GM18858 (cell line): ENCODE measurements around the gene CYTH1.

Experiments
- ATAC-seq: cut with Tn5 transposase; IDR thresholded peaks from one replicate; pipeline ENCODE4 v1.9.1; 2021; ENCODE audit not compliant: unreplicated experiment

The CYTH1 gene

DNA sequence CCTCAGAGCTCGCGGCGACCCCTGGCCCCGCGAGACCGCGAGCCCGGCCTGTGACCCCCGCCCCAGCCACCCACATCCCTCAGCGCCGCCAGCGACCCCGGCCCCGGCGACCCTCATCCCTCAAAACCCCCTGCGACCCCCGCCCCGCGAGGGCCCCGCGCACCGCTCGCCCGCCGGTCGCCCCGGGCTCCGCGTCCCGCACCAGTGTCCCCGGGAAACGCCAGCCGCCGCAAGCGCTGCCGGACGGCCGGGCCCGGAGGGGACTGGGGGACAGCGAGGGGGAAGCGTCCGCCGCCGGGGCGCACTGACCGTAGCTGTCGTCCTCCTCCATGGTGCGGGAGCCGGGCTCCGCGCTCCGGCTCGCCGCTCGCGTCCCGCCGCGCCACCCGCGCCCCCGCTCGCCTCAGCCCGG lies at the start of gene CYTH1:
TSS of gene CYTH1 (minus strand) at position 381 of the 412 bp plus-strand sequence. CDS start at position 331, 50 bp downstream.
- ATAC-seq: no peak

- ATAC-seq: no peak
These were observed 47.4 kb upstream of the CYTH1 start for GRCh38 chr17:78829477-78829876.

- no peak for ATAC-seq
These were observed 46.6 kb upstream of the CYTH1 start for GRCh38 chr17:78828470-78829185.

DNA sequence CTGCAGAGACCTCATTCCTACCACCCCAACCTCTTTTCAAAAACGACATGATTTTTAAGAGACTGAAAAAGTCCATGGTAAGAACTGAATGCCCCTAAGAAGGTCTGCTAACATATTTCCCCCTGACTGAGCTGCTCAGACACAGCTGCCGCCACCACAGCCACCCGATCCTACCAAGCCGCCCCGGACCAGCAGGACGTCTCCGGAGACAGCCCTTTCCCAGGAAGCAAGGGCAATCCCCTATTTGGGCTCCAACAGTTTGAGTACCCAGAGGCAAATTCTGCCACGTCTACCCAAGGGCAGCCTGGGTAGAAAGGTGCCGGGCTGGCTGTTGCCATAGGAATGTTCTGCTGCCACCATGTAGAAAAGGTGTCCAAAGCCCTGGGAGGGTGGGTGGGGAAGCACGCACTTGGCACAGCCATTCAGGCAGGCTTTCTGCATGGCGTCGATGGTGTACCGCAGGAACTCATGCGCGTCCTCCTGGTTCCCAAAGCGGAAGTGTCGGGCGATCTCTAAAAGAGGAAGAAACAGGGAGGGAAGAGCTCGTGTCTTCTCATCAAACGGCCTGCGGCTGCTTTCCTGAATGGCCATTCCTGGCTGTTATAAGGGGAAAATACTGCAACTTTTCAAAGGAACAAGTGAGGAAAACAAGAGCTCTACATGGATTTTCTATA lies 44.9 kb upstream of the CYTH1 start:
- ATAC-seq: no peak

DNA sequence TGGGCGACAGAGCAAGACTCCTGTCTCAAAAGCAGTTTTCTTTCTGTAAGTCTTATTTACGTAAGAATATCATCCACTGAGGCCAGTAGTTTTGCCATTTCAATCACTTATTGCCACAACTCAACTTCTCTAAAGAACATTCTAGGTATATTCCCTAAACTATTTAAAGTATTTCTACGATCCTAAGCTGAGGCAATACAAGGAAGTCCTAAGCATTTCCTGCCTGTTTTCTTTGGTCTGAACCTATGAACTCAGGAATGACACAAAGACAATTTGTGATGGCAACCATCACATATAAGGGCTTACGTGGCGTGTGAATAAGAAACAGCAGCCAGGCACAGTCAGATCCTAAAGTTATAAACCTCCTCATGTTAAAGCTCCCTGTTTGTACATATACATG lies 44.3 kb upstream of the CYTH1 start:
- ATAC-seq: no peak

DNA sequence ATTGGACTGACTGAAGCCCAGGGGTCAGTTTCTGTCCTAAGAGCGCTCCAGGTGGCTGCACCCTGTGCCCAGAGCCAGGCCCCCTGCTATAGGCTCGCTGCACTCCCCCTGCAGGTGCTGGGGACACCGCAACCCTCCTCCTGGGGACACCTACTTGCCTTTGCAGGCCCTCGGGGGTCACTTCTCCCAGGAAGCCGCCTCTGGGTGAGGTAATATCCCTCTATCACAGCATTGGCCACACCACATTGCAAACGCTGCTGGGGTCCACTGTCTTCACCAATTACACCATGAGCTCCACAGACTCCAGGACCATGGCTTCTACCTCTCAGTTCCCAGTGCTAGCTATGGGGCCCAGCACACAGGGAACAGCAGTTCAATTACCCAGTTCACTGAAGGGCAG lies 43.6 kb upstream of the CYTH1 start:
- no peak for ATAC-seq

DNA sequence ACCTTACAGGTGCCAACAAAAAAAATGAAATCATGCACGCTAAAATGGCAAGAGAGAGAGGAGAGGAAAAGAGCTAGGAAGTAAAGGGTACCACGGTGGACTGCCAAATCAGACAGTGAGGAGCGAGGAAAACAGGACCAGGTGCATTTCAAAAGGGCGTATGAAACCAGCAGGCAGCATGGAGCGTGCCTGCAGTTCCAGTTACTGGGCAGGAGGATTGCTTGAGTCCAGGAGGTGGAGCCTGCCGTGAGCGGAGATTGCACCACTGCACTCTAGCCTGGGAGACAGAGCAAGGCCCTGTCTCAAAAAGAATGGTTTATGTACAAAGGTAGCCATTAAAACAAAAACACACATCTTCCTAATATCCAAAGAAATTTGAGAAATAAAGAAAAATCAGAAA lies 42.2 kb upstream of the CYTH1 start:
- no peak for ATAC-seq

GRCh38 chr17:78823282-78824046 lies 41.4 kb upstream of the CYTH1 start:
- no peak for ATAC-seq

DNA sequence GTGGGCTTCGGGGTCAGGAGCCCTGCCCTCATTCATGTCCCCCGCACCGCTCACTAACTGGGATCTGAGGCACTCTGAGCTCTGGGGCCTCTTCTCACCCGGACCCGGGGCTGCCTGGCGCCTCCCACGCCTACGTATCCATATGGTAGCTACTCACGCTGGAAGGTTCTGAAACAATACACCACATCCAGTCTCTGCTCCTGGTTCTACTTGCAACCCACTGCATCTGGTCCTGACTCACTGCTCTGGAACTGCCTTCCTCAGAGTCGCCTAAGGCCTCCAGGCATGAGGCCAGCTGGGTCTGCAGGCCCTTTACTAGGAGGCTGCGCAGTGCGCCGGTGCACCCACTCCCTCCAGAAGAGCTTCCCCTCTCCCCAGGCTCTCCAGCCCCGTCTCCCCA lies 40.5 kb upstream of the CYTH1 start:
- ATAC-seq: no peak

DNA sequence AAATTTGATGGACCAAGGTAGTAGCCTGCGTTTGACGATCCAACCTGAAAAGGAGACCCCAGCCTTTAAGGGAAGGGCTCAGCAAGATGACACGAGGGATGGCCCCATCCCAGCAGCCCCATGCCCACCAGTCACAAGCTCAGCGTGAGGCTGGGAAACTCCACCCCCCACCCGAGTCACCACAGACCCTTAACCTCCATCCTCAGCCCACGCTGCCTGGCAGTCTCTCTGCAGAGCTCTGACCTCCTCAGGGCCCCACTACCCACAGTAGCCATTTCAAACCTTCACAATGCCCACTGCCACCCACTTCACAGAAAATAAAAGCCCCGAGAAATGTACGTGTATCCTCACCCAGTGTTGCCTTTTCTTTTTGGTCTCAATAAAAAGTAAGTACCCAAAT lies 39.9 kb upstream of the CYTH1 start:
- ATAC-seq: no peak

DNA sequence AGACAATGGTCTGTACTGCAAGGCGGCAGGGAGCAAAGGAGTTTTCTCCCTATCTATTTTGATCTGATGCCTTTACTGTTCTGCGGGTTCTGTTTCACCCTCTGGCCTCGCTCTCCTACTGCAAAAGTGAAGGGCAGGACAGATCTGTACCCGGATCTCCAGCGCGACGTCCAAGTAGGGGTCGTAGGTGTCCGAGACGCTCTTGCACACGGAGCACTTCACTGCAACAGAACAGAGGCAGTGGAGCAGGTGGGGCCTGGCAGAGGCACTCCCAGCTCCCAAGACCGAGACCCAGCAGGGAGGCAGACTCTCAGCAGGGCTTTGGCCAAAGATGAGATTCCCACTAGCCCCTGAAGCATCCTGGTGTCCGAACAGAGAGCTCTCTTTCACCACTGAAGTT lies 38.8 kb upstream of the CYTH1 start:
- ATAC-seq: no peak

GRCh38 chr17:78819806-78820792 lies 38.0 kb upstream of the CYTH1 start:
- no peak for ATAC-seq

DNA sequence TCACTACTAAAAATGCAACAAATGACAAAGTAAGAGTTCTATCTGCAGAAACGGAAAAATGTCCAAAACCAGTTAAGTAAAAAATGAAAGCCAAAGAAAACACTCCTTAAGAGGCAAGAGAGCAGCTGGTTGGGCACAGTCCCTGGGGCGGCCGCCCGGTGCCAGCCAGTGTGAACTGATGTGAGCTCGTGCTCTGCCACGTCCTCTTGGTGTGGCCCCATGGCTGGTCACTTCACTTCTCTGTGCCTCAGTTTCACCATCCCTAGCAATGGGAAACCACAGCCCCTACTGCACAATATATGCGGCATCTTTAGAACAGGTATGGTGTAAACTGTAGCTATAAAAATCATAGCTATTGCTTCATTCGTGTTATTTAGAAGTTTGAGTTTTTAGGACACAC lies 37.3 kb upstream of the CYTH1 start:
- no peak for ATAC-seq

DNA sequence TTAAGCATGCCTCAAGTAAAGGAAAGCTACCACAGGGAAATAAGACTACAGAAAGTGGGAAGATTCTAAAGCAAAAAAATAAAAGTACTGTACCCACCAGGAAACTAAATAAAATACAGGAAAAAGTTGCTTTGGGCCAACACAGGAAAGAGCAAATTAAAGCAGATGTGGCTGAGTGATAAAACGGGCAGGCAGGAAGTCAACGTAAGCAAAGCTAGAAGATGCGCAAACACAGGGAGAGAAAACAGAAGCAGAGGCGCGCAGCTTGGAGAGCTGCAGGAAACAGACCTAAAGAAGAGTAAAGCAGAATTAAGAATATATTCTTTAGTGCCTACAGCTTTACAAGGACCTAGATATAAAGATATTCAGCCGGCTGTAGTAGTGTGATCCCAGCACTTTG lies 36.9 kb upstream of the CYTH1 start:
- ATAC-seq: no peak

GRCh38 chr17:78818152-78818846 lies 36.2 kb upstream of the CYTH1 start:
- ATAC-seq: no peak

GRCh38 chr17:78817123-78817522 lies 35.0 kb upstream of the CYTH1 start:
- ATAC-seq: no peak

DNA sequence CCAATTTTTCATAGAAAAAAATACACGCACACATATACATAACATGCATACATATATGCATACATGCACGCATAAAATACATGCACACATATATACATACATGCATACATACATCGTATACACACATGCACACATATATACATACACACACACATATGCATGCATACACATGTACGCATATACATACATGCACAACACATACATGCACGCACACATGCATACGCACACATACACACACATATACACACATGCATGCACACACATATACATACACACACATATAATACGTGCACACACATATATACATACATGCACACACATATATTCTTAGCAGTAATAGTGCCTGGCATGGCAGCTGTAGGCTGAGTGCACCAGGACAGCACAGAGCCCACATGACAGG lies 33.6 kb upstream of the CYTH1 start:
- no peak for ATAC-seq

DNA sequence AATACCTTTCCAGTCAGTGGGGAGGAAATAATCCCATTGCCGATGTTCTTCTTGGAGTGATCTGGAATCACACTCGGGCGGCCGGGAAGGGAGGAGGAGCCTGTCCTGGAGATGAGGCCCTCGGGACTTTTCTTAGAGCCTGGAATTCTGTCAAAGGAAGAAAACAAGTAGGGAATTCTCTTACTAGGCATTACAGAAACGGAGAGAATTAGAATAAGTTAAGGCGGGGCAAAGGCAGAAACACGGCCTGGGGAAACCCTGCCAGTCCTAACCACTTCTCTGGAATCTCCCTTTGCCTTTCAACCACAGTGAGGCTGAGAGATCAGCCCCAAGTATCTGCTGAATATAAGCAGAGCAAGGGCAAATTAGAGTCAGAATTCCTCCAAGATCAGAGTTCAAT lies 30.8 kb upstream of the CYTH1 start:
- no peak for ATAC-seq

DNA sequence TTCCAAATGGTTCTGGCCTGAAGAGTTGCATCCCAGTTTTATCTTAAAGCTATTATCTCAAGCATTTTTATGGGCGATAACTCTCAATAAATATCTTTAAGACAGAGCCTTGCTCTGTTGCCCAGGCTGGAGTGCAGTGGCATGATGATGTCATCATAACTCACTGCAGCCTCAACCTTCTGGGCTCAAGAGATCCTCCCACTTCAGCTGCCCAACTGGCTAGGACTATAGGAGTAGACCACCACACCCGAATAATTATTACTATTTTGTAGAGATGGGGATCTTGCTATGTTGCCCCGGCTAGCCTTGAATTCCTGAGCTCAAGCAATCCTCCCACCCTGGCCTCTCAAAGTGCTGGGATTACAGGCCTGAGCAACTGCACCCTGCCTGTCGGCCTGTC lies 26.1 kb upstream of the CYTH1 start:
- ATAC-seq: no peak

DNA sequence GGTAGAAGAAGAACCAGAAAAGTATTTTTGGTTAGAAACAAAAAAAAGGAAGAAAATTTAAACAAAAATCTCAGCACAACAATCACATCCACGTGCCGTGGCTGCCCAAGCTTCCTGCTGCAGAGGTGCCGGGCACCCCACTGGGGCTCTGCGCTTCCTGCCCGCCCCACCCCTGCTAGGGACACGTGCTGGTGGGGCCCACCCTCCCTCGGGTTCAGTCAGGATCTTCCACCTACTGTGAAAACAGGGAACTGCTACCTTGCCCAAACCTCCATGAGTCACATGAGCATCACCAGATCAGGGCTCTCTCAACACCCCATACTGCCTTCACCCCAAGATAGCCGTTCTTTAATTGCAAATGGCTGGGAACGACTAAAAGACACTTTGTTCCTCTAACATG lies 24.4 kb upstream of the CYTH1 start:
- ATAC-seq: no peak
